ENCODE measurements around the gene TNFSF13.

TNFSF13 gene

DNA sequence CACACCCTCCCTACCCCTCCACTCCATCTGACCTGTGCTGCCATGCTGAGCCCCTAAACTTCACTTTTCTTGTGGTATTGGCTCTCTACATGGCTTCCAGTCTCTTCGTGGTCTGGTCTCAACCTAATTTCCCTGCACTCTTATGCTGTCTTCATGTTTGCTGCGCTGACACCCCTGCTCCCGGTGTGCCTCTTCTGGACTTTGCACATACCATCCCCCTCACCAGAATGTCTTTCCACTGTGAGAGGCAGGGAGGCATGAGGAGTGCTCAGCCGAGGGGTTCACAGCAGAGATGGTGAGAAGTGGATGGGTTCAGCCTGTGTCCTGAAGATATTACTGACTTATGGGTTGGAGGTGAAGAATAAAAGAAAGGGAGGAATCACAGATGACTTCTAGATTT lies 7.2 kb upstream of the TNFSF13 start:
- in situ Hi-C loops (cut with MboI; ENCODE audit: low sequenced_read_pairs) = no loop called here

DNA sequence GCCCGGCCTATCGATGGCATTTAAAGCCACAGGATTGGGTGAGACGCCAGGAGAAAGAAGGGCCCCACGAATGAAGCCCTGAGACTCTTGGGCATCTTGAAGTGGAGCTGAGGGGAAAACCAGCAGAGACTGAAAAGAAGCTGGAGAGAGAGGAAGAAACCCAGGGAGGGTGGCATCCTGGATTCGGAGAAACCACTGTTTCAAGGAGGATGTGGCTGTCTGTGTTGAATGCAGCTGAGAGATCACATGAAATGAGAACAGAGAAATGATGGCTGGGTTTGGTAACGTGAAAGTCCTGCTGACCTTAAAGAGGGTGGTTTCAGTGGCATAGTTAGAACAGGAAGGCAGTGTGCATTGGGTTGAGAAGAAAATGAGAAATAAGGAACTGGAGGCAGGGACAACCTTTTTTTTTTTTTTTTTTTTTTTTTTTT lies 5.9 kb upstream of the TNFSF13 start:
- in situ Hi-C loops (cut with MboI; ENCODE audit: low sequenced_read_pairs) = no loop called here

DNA sequence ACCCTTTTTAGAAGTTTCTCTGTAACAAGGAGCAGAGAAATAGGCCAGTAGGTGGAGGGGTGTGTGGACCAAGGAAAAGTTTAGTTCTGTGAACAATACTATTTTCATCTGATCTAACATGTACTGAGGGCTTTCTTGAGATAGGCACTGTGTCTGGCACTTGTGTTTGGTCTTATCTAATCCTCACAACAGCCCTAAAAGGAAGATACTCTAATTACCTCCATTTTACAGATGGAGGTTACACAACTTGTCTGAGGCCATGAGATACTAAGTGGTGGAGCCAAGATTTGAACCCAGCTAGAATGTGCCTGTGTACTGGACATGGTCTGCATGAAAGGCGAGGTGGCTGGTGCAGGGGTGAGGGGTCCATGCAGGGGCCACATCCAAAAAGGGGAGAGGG lies 5.2 kb upstream of the TNFSF13 start:
- in situ Hi-C loops (cut with MboI; ENCODE audit: low sequenced_read_pairs) = no loop called here

DNA sequence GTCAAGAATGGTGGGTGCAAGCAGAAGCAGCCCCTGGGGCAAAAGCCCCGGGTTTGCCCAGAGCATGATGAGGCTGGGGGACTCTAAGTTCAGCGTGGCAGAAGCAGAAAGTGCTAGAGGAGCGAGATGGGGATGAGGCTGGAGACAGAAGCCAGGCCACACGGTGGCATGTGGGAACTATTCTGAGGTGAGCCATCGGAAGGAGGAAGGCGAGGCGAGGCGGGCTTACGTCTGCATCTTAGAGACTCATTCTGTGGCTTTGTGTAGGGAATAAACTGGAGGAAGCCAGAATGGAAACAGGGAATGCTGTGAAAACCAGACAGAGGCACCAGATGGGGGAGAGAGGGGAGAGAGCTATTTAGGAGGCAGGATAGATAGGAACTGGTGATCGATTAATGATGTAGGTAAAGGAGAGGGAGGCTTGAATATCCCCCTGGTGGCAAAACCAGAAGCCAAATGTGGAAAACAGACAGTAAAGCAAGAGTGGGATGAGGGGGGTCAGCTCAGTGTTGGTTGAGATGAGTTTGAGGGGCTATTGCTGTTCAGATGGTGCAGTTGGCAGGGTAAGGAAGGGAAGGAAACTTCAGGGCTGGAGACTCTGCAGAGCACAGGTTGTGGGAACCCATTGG lies 3.1 kb upstream of the TNFSF13 start:
- in situ Hi-C loops (cut with MboI; ENCODE audit: low sequenced_read_pairs) = no loop called here

DNA sequence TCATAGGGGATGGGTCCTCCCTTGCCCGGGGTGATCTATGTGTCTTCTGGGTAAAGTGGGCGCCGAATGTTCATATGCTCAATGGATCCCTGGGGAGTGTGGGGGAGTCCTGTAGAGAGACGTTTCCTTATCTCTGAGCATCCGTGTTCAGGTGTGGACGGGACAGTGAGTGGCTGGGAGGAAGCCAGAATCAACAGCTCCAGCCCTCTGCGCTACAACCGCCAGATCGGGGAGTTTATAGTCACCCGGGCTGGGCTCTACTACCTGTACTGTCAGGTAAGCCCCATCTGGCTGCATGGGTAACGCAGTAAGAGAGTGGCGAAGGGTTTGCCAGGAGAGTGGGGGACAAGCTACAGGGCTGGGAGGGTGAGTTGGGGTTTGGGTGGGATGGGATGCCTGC lies 1.9 kb upstream of the TNFSF13 start:
- in situ Hi-C loops (cut with MboI; ENCODE audit: low sequenced_read_pairs) = no loop called here

DNA sequence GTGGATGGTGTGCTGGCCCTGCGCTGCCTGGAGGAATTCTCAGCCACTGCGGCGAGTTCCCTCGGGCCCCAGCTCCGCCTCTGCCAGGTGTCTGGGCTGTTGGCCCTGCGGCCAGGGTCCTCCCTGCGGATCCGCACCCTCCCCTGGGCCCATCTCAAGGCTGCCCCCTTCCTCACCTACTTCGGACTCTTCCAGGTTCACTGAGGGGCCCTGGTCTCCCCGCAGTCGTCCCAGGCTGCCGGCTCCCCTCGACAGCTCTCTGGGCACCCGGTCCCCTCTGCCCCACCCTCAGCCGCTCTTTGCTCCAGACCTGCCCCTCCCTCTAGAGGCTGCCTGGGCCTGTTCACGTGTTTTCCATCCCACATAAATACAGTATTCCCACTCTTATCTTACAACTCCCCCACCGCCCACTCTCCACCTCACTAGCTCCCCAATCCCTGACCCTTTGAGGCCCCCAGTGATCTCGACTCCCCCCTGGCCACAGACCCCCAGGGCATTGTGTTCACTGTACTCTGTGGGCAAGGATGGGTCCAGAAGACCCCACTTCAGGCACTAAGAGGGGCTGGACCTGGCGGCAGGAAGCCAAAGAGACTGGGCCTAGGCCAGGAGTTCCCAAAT lies 1.3 kb upstream of the TNFSF13 start:
- in situ Hi-C loops (cut with MboI; ENCODE audit: low sequenced_read_pairs) = no loop called here

DNA sequence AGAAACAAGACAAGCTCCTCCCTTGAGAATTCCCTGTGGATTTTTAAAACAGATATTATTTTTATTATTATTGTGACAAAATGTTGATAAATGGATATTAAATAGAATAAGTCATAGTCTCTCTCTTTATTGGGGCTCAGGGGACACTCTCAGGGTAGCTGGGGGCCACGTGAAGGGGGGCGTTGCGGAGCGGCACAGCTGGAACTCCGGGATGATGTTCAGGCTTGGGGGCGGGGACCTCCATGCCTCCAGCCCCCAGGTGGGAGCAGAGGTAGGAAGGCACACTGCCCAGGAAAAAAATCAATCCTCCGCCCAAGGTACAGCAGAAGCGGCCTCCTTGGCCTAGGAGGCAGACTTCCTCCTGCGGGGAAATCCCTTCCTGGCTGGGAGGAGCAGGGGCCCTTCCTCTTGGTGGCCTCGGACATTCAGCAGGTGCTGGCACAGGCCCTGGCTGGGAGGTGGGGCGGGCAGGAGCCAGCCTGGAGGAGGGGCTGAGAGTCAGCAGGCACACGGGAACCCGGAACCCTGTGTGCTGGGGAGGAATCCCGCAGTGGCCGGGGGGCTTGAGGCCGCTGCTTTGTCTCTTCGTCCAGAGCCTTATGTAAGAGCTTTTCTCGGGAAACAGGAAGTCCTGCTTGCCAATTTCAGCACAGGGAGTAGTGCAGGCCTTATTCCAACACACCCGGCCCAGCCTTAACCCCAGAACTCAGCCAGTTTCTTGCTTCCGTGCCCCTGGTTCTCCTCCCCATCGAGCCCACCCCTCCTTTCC lies 591 bp upstream of the TNFSF13 start:
- in situ Hi-C loops (cut with MboI; ENCODE audit: low sequenced_read_pairs) = no loop called here

DNA sequence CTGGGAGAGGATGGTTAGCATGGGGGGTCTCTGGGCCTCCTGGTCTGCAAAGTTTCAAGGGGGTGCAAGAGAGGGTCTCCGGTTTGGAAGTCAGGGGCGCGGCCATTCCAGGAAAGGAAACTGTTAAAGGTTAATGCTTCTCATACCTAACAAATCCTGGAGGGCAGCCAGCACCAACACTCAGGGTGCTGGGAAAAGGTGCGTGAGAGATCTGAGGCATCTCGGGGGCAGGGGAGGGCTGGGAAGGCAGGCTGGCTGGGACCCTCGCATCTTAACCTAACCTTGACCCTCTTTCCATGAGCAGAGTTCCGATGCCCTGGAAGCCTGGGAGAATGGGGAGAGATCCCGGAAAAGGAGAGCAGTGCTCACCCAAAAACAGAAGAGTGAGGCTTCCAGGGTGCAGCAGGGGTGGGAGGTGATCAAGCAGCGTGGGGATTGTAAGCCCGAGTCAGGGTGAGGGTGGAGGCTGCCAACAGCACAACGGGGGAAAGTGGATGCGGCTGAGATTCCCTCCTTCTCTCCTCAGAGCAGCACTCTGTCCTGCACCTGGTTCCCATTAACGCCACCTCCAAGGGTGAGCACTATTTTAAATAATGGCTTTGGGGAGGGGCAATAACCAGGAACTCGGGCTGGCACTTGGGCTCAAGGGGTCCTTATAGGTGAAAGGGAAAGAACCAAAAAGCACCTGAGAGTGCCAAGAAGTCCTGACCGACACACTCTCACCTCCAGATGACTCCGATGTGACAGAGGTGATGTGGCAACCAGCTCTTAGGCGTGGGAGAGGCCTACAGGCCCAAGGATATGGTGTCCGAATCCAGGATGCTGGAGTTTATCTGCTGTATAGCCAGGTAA lies 996 bp downstream of the TNFSF13 start:
- in situ Hi-C loops (cut with MboI; ENCODE audit: low sequenced_read_pairs) = no loop called here

DNA sequence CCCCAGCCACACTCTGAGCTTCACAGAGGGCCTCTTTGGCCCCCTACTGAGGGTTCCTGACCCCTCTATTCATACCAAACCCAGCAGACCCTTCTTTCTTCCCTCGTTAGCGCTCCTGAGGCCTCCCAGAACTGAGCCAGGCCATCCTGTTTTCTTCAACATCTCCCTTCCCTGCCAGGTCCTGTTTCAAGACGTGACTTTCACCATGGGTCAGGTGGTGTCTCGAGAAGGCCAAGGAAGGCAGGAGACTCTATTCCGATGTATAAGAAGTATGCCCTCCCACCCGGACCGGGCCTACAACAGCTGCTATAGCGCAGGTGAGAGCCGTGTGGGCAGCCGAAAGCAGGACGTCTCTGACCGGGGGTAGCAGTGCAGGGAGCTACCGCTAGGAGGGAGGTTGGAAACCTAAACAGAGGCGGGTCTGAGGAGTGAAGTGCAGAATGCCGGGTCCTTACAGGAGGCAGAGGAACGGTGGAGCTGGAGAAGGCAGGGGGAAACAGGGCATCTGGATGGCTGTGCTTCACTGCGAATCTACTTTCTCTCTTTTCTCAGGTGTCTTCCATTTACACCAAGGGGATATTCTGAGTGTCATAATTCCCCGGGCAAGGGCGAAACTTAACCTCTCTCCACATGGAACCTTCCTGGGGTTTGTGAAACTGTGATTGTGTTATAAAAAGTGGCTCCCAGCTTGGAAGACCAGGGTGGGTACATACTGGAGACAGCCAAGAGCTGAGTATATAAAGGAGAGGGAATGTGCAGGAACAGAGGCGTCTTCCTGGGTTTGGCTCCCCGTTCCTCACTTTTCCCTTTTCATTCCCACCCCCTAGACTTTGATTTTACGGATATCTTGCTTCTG lies 1.9 kb downstream of the TNFSF13 start:
- in situ Hi-C loops (cut with MboI; ENCODE audit: low sequenced_read_pairs) = no loop called here

DNA sequence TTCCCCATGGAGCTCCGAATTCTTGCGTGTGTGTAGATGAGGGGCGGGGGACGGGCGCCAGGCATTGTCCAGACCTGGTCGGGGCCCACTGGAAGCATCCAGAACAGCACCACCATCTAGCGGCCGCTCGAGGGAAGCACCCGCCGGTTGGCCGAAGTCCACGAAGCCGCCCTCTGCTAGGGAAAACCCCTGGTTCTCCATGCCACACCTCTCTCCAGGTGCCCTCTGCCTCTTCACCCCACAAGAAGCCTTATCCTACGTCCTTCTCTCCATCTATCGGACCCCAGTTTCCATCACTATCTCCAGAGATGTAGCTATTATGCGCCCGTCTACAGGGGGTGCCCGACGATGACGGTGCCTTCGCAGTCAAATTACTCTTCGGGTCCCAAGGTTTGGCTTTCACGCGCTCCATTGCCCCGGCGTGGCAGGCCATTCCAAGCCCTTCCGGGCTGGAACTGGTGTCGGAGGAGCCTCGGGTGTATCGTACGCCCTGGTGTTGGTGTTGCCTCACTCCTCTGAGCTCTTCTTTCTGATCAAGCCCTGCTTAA lies 2.6 kb downstream of the TNFSF13 start:
- in situ Hi-C loops (cut with MboI; ENCODE audit: low sequenced_read_pairs) = no loop called here

DNA sequence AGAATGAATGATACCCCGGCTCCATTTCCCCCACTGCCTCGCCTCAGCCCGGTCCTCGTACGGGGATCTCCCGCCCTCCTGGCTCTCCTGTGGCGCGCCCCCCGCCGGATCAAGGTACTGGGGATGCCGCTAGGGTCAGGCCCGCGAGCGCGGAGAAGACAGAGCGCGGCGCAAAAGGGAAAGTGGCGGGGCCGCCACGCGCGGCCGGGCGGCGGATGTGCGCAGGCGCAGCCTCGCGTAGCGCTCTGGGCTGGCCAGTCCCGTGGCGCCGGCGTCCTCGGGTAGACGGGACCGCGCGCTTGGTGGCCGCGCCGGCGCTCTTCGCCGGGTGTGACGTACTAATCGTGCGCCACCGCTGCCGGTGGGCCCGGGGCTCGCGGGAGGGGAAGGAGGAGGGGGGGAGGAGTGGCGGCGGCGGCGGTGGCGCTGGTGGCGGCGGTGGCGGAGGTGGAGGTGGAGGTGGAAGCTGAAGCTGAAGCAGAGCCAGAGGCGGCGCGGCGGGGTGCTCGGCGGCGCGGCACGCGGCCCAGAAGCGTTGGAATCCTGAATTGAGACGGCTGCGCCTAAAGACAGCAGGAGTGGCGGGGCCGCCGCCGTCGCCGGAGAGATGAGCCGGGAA lies 3.1 kb downstream of the TNFSF13 start, which contains the start of gene SENP3:
SENP3 (plus strand) TSS at position 331 of the 619 bp plus-strand sequence. CDS start 1,158 bp downstream, outside the sequence.
- in situ Hi-C loops (cut with MboI; ENCODE audit: low sequenced_read_pairs) = no loop called here

DNA sequence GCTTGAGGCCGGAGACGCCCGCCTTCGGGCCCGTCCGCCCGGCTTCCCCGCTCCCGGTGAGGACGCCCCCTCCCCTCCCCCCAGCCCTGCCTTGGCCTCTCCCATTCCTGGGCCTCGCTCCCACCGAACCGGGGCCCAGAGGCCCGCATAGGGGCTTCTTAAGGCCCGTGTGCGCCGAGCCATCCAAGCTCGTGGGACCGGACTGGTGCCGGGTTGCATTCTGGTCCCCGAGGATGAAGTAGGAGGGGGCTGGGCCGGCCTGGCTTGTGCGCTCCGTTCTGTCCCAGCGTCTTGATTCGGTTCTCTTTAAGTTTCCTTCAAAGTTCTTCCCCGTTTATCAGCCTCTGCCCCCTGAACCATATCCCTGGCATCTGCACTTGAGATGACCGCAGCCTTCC lies 3.7 kb downstream of the TNFSF13 start:
- in situ Hi-C loops (cut with MboI; ENCODE audit: low sequenced_read_pairs) = no loop called here

DNA sequence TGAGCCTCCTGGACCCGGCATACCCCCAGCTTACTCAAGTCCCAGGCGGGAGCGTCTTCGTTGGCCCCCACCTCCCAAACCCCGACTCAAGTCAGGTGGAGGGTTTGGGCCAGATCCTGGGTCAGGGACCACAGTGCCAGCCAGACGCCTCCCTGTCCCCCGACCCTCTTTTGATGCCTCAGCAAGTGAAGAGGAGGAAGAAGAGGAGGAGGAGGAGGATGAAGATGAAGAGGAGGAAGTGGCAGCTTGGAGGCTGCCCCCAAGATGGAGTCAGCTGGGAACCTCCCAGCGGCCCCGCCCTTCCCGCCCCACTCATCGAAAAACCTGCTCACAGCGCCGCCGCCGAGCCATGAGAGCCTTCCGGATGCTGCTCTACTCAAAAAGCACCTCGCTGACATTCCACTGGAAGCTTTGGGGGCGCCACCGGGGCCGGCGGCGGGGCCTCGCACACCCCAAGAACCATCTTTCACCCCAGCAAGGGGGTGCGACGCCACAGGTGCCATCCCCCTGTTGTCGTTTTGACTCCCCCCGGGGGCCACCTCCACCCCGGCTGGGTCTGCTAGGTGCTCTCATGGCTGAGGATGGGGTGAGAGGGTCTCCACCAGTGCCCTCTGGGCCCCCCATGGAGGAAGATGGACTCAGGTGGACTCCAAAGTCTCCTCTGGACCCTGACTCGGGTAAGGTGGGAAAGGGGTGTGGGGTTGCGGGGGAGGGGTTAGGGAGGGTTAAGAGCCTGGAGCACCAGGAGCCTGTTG lies 4.7 kb downstream of the TNFSF13 start:
- in situ Hi-C loops (cut with MboI; ENCODE audit: low sequenced_read_pairs) = no loop called here

DNA sequence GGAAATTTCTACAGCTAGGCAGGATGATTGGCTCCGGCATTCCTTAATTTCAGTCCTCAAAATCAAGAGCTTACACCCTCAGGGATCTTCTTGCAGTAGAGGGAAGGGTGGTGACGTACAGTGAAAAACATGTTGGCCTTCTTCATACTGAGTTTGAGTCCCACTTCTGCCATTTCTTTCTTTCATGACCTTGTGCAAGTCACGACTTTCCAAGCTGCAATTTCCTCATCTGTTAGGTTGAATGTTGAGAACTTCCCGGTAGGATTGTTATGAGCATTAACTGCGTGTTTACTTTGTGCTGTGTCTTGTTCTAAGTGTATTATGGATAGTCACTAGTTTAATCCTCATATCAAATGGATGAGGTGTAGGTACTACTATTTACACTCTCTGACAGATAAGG lies 11.0 kb downstream of the TNFSF13 start:
- in situ Hi-C loops (cut with MboI; ENCODE audit: low sequenced_read_pairs) = no loop called here

DNA sequence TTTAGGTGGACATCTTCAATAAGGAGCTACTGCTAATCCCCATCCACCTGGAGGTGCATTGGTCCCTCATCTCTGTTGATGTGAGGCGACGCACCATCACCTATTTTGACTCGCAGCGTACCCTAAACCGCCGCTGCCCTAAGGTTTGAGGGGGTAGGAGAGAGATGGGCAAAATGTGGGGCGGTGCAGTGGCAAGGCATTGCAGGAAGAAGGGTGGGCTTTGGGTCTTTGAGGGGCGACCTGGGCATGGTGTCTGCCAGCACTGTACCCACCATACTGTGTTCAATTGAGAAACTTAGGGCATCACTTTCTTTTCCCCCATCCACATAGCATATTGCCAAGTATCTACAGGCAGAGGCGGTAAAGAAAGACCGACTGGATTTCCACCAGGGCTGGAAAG lies 11.8 kb downstream of the TNFSF13 start:
- in situ Hi-C loops (cut with MboI; ENCODE audit: low sequenced_read_pairs) = no loop called here

DNA sequence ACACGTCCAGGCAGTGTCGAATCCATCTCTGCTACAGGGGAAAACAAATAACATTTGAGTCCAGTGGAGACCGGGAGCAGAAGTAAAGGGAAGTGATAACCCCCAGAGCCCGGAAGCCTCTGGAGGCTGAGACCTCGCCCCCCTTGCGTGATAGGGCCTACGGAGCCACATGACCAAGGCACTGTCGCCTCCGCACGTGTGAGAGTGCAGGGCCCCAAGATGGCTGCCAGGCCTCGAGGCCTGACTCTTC lies 13.7 kb downstream of the TNFSF13 start:
- in situ Hi-C loops (cut with MboI; ENCODE audit: low sequenced_read_pairs) = no loop called here

DNA sequence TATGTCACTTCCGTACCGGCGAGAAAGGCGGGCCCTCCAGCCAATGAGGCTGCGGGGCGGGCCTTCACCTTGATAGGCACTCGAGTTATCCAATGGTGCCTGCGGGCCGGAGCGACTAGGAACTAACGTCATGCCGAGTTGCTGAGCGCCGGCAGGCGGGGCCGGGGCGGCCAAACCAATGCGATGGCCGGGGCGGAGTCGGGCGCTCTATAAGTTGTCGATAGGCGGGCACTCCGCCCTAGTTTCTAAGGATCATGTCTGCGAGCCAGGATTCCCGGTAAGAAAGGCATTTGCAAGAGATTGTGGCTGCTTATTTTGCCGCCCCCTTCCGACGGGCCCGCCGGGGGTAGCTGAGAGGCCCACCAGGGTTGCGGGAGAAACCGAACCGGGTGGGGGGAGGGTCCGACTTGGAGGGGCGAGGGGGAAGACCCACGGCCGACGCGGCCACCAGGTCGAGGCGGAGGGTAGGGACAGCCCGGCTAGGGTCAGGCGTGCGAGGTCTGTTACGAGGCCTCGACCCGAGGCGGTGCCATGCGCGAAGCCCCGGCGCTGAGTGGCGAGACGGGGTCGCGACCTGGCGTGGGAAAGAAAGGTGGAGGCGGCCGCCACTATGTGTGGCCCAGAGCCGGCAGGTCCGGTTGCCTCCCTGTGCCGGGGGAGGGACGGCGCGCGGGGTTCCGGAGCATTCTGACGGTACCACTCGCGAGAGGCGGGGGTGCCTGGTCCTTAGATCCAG lies 14.2 kb downstream of the TNFSF13 start:
- in situ Hi-C loops (cut with MboI; ENCODE audit: low sequenced_read_pairs) = no loop called here

DNA sequence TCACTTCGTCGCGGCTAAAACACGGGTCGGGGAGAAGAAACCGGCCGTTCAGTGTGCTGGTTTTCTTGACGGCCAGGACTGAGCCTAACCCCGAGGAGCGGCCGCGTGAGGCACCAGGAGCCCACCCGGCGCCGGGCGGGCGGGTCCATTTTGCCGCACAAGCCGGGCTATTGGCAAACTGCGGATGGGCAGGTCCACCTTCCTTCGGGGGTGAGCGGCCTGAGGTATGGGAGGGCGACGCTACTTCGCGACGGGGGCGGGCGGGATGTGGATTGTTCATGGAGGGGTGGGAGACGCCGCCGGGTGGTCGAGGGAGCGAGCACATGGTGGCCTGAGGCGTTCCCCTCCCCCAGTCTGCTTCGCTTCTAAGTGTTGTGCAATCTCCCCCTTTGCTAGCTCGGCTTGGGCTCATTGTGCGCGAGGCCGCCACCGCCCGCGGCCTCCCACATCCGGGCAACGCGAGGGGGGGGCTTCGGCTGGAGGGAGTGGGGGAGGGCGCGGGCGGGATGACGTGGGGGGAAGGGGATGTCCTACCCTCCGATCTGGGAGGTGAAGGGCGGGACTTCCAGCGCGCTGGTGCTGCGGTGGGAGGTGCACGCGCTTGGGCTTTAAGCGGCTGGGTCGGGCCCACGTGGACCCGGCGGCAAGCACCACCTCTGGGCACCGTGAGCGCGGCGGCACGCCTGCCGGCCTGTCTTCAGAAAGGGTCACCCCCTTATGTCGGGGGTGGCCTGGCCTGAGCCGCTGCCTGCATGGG lies 15.0 kb downstream of the TNFSF13 start:
- in situ Hi-C loops (cut with MboI; ENCODE audit: low sequenced_read_pairs) = no loop called here
